Measurements from ENCODE around the gene R3HDM2. TPM values are rescaled to one million over a fixed set of nuclear protein-coding genes. Genes with fewer than 3 reads are reported as not detected.
A peak's percentile ranks its signal among the peaks of the same experiment; 100 is the strongest.

Gene R3HDM2
- total RNA-seq, 2 experiments from 2014 or later = 25.8 to 47.2 TPM

GRCh38 chr12:57235017-57235727, 195.7 kb downstream of the R3HDM2 start:
- TF ChIP-seq CTCF (conservative IDR thresholded peaks at IDR 0.05; ENCODE audit: low read length) (no peak), EZH2phosphoT487 (IDR thresholded peaks at IDR 0.05; ENCODE audit: borderline replicate concordance, low read depth, low read length) (no peak)
- ChIA-PET POLR2A (no interaction called here), CTCF (ENCODE audit: unreplicated experiment) (no interaction called here)
- Histone ChIP-seq H3K4me1 (ENCODE audit: insufficient read depth, low read length, poor library complexity, severe bottlenecking) (peaks cover 46% of the 10 kb centered on the region), H3K36me3 (ENCODE audit: insufficient read depth, low read length) (peaks cover 58% of the 10 kb centered on the region), H4K20me1 (ENCODE audit: insufficient read depth, low read length) (peaks cover 15% of the 10 kb centered on the region; the same call in 1 of the 2 replicates), H3K4me2 (ENCODE audit: low read length) (peak overlapping the region; percentile 28; the same call in 1 of the 2 replicates), H3K9me3 (ENCODE audit: low read length) (no peaks in the 10 kb centered on the region), H2AFZ (ENCODE audit: low read length) (no peak overlapping the region), H3K9me2 (ENCODE audit: insufficient read depth, low read length) (no peaks in the 10 kb centered on the region), H3K79me2 (ENCODE audit: insufficient read depth, low read depth, low read length) (peaks cover 15% of the 10 kb centered on the region), H3K27ac (ENCODE audit: low read depth, low read length, poor library complexity, severe bottlenecking) (no peak overlapping the region), H3K4me3 (ENCODE audit: low read depth, low read length, poor library complexity, severe bottlenecking) (no peak overlapping the region)
- intact Hi-C loops (cut with micrococcal nuclease; ENCODE audit: unreplicated experiment) = no loop called here
- DNase-seq (ENCODE audit: low spot score) = no peak
- no TSS peak for BruUV-seq (replicated peaks)

GRCh38 chr12:57234571-57235016, 196.2 kb downstream of the R3HDM2 start:
- CTCF ChIA-PET (ENCODE audit: unreplicated experiment) = no interaction called here
- peak overlapping the region; percentile 36 for H3K27ac ChIP-seq (ENCODE audit: low read depth, low read length, poor library complexity, severe bottlenecking)
- intact Hi-C loops (cut with micrococcal nuclease; ENCODE audit: unreplicated experiment) = no loop called here
- H3K79me2 ChIP-seq (ENCODE audit: insufficient read depth, low read depth, low read length) = peaks cover 21% of the 10 kb centered on the region
- no peaks in the 10 kb centered on the region for H3K9me3 ChIP-seq (ENCODE audit: low read length)
- BruUV-seq (replicated peaks) = no TSS peak
- no peak overlapping the region for H3K4me3 ChIP-seq (ENCODE audit: low read depth, low read length, poor library complexity, severe bottlenecking)
- peak overlapping the region; percentile 28; the same call in 1 of the 2 replicates for H3K4me2 ChIP-seq (ENCODE audit: low read length)
- no peak for DNase-seq (ENCODE audit: low spot score)
- TF ChIP-seq CTCF (conservative IDR thresholded peaks at IDR 0.05; ENCODE audit: low read length) (no peak), EZH2phosphoT487 (IDR thresholded peaks at IDR 0.05; ENCODE audit: borderline replicate concordance, low read depth, low read length) (no peak)
- peaks cover 46% of the 10 kb centered on the region for H3K4me1 ChIP-seq (ENCODE audit: insufficient read depth, low read length, poor library complexity, severe bottlenecking)
- peaks cover 15% of the 10 kb centered on the region; the same call in 1 of the 2 replicates for H4K20me1 ChIP-seq (ENCODE audit: insufficient read depth, low read length)
- no peaks in the 10 kb centered on the region for H3K9me2 ChIP-seq (ENCODE audit: insufficient read depth, low read length)
- no peak overlapping the region for H2AFZ ChIP-seq (ENCODE audit: low read length)
- POLR2A ChIA-PET = interaction anchor here (0.6 kb wide), 1 partner anchor 9 kb away, joined by 4 read pairs; no protein-coding TSS in a partner anchor
- H3K36me3 ChIP-seq (ENCODE audit: insufficient read depth, low read length) = peaks cover 58% of the 10 kb centered on the region

GRCh38 chr12:57234233-57234570, 196.6 kb downstream of the R3HDM2 start:
- Histone ChIP-seq H4K20me1 (ENCODE audit: insufficient read depth, low read length) (peaks cover 15% of the 10 kb centered on the region; the same call in 1 of the 2 replicates), H3K4me1 (ENCODE audit: insufficient read depth, low read length, poor library complexity, severe bottlenecking) (peaks cover 48% of the 10 kb centered on the region), H3K9me2 (ENCODE audit: insufficient read depth, low read length) (no peaks in the 10 kb centered on the region), H2AFZ (ENCODE audit: low read length) (no peak overlapping the region), H3K36me3 (ENCODE audit: insufficient read depth, low read length) (peaks cover 58% of the 10 kb centered on the region), H3K27ac (ENCODE audit: low read depth, low read length, poor library complexity, severe bottlenecking) (peak overlapping the region; percentile 36), H3K4me2 (ENCODE audit: low read length) (peak overlapping the region; percentile 28; the same call in 1 of the 2 replicates), H3K4me3 (ENCODE audit: low read depth, low read length, poor library complexity, severe bottlenecking) (no peak overlapping the region), H3K9me3 (ENCODE audit: low read length) (no peaks in the 10 kb centered on the region), H3K79me2 (ENCODE audit: insufficient read depth, low read depth, low read length) (peaks cover 22% of the 10 kb centered on the region)
- TSS peak; percentile 80 for BruUV-seq (replicated peaks)
- TF ChIP-seq CTCF (conservative IDR thresholded peaks at IDR 0.05; ENCODE audit: low read length) = no peak
- TF ChIP-seq EZH2phosphoT487 (IDR thresholded peaks at IDR 0.05; ENCODE audit: borderline replicate concordance, low read depth, low read length) = no peak
- CTCF ChIA-PET (ENCODE audit: unreplicated experiment) = no interaction called here
- POLR2A ChIA-PET = interaction anchor here (0.6 kb wide), 1 partner anchor 9 kb away, joined by 4 read pairs; no protein-coding TSS in a partner anchor
- intact Hi-C loops (cut with micrococcal nuclease; ENCODE audit: unreplicated experiment) = no loop called here
- no peak for DNase-seq (ENCODE audit: low spot score)
